A549 treated with AZD9567 at 1 μM for 4 hours (cell line): ENCODE data around the gene NRG2. TPM values are rescaled to one million over a fixed set of nuclear protein-coding genes. Genes with fewer than 3 reads are reported as not detected.

ENCODE experiments used
- total RNA-seq: library from RNA; stranded (reverse); fragments of 200-300 nt; extraction: Qiagen RNA extraction; gene quantifications from 5 replicates; pipeline ENCODE4 v1.2.3, GENCODE V29; 2022; ENCODE audit not compliant: insufficient read depth

NRG2 gene
- total RNA-seq = 1.2 to 2.4 TPM (median 2.0 TPM) in 5 replicates

GRCh38 chr5:140042643-140043507, at the start of gene NRG2:
TSS of gene NRG2 (minus strand) at chr5:140043299.

Other genes with a start within 250 kb of the NRG2 start
- 0.01 to 0.06 TPM (median 0.03 TPM) in 3 of 5 replicates, not detected in the others for gene PSD2, start 247.5 kb downstream of the NRG2 start, total RNA-seq
- gene PURA, start 70.8 kb upstream of the NRG2 start, total RNA-seq = 5.4 to 5.9 TPM (median 5.6 TPM) in 5 replicates
- 0.80 to 1.3 TPM (median 1.2 TPM) in 5 replicates for gene IGIP, start 82.6 kb upstream of the NRG2 start, total RNA-seq
- 157 to 194 TPM (median 175 TPM) in 5 replicates for gene CYSTM1, start 131.9 kb upstream of the NRG2 start, total RNA-seq